Kidney tubule cell (primary cell): Measurements from ENCODE around the gene ARHGDIA.
A peak's percentile ranks its signal among the peaks of the same experiment; 100 is the strongest.

ENCODE experiments used
- DNase-seq: peaks from one replicate; pipeline ENCODE4 v3.0.0-alpha.2; 2018; ENCODE audit warnings: low spot score

Gene ARHGDIA

DNA sequence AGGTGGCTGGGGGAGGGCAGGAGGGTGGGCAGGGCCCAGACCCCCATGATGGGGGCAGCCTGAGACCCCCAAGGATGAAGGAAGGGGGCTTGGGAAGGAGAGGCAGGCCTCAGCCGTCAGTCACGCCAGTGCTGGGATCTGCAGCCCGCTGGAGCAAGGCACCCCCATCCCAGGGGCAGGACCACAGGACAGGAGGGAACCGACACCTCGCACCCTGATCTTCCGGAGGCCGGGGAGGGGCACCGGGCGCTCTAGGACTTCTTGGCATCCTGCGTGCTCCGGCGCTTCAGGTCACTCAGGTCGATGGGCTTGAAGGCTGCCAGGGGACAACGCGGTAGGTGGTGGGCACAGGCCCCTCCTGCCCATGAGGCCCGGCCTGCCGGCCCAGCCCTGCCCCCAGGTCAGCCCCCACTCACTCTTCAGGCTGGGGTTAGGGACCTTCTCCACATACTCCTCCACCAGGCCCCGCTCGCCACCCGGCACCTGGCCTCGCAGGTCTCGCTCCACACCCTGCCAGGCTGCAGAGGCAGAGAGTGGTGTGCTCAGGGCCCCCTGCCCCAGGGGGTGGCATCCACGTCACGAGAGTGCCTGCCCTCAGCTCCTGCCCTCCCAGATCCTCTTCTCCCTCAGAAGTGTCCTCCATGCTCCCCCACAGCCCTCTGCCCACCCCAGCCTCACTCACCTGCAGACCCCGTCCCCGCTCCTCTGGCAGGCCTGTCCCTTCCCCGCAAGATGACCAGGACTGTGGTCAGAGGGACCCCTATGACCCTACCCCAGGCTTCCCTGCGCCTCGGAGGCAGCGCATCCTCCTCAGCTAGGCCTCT, 47.9 kb downstream of the ARHGDIA start:
- DNase-seq, result no peak

DNA sequence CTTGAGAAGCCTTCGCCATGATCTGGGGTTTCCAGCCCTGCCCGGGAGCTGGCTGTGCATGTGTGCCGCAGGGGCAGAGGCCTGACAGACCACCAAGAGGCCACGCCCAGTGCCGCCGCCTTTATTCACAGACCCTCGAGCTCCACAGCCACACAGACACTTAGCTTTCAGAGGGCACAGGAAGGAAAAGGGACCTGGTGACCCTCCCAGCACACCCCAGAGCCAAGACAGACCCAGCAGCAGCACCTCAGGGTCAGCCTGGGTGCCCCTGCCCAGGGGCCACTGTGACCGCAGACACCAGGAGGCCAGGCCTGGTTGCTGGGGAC, 48.9 kb downstream of the ARHGDIA start:
- no peak for DNase-seq

DNA sequence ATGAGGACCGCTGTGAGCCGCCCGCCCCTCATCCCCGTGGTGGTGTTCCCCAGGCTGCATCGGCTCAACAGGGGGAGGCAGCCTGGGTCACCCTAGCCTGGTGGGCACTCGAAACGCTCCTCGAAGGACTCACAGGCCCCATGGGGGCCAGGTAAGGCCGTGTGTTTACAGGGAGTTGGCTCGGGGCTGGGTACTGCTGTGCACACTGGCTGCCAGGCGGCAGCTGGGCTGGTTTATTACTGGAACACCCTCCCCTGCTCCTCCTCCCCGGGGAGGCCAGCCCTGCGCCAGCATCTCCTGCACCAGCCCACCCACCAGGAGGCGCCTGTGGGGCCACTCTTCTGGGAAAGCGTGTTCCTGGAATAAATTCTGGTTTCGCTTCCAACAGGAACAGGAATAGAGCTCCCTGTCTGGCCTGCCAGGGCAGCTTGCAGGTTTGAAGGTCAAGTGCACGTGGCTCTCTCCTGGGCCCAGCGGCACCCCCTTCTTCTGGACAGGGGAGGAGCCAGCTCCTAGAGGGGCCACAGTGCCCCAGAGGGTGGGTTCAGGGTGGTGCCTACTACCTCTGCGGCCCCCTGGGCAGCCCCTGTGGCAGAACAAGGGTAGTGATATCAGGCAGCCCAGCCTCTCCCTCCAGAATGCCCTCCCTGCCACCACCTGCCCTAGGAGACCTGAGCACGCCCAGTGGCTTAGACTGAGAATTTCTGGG, 49.4 kb downstream of the ARHGDIA start:
- DNase-seq, result peak; percentile 83

DNA sequence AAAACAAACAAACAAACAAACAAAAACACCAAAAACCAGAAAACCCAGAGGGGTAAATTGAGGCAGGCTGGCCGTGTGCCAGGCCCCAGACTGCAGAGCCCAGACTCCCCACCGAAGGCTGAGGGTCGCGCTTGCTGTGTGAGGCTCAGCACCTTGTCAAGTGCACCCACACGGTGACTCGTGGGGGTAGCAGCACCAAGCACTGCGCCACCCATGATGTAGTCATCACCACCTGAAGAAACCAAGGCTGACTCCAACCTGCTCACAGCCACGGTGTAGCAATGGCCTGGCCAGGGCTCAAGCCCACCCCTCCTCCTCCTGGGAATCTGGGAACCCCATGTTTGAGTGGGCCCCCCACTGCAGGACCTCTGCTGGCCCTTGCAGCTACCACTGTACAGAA, 50.0 kb downstream of the ARHGDIA start:
- no peak for DNase-seq

DNA sequence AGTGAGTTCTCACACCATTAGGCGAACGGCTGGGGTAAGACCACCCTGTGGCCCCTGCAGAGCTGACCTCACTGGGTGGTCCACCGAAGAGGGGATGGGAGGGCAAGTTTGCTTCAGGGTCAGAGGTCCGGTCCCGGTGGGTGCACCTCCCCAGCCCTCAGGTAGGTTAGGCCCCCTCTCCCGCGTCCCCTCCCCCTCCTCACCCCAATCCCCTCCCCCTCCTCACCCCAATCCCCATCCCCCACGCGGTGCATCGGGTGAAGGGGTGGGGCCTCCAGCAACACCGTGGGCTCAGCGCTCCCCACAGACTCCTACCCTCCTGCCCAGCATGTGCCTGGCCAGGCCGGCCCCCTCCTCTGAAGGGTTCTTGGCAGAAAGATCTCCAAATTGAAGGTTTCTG, 51.4 kb downstream of the ARHGDIA start:
- DNase-seq, result no peak

DNA sequence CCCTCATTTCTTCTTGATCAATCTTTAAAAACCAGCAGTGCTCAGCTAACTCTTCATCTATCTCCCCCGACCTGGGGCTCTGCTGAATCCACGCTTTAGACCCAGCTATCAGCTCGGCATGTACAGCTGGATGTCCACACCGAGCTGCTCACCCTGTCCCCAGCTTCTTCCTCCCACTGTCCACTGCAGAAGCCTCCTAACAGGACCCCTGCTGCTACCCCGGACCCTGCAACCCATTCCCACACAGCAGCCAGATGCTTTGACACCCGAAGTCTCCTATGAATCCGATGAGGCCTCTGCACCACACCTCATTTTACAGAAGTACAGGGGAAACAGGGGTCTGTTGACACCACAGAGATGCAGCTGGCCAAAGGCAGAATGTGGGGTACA, 53.4 kb downstream of the ARHGDIA start:
- DNase-seq, result no peak
